SK-N-MC (cell line): ENCODE measurements around the gene SPG7.

Source experiments
- EZH2 ChIP-seq: fragments of 200-600 bp; sonication (generic); IDR thresholded peaks from one replicate; pipeline ENCODE4 v1.6.1; 2017; ENCODE audit warnings: antibody characterized with exemption
- FOXP2 ChIP-seq: optimal IDR thresholded peaks from 2 replicates; pipeline ENCODE3; 2011; ENCODE audit warnings: mild to moderate bottlenecking, moderate library complexity; ENCODE audit not compliant: insufficient read depth; ENCODE audit errors: extremely low read length, control extremely low read depth
- POLR2AphosphoS5 ChIP-seq: IDR thresholded peaks from 2 replicates; pipeline ENCODE4 v1.6.1; 2012; ENCODE audit warnings: mild to moderate bottlenecking, low read depth, low read length, borderline replicate concordance

- TF ChIP-seq POLR2AphosphoS5: no peak
- TF ChIP-seq EZH2: no peak
- TF ChIP-seq FOXP2: no peak
These were observed 30.1 kb downstream of the SPG7 start for GRCh38 chr16:89538286-89538685.
